A673 (cell line): Measurements from ENCODE around the gene FAM110D. TPM values are rescaled to one million over a fixed set of nuclear protein-coding genes. Genes with fewer than 3 reads are reported as not detected.
A peak's percentile ranks its signal among the peaks of the same experiment; 100 is the strongest.

Experiments
- BruUV-seq: library from RNA; stranded (reverse); fragments of 400-500 nt; replicated peaks from 2 replicates; lab custom pipeline; 2021; lab: Mats Ljungman, UMichigan
- CTCF ChIA-PET: fragments of 300-600 bp; sonication (Branson Sonifier 250); formaldehyde crosslinking; loops from one replicate; lab custom pipeline; 2022; ENCODE audit warnings: antibody characterized with exemption; lab: Charles Lee
- POLR2A ChIA-PET: fragments of 300-600 bp; sonication (Branson Sonifier 250); formaldehyde crosslinking; loops from one replicate; lab custom pipeline; 2022; ENCODE audit warnings: antibody characterized with exemption; ENCODE audit not compliant: low non-redundant PET; lab: Charles Lee
- DNase-seq: peaks from one replicate; pipeline ENCODE4 v3.0.0-alpha.2; 2015; ENCODE audit warnings: low spot score
- H3K27ac ChIP-seq: fragments of 200-600 bp; sonication (generic); 2 replicates; pipeline ENCODE4 v1.5.1; 2016; ENCODE audit warnings: mixed run types, low read depth, mild to moderate bottlenecking, mixed read lengths, antibody characterized with exemption, low read length; ENCODE audit not compliant: poor library complexity, severe bottlenecking
- H3K27me3 ChIP-seq: fragments of 200-600 bp; sonication (generic); replicated peaks from 2 replicates; pipeline ENCODE4 v1.6.1; 2017; ENCODE audit warnings: mixed run types, low read depth, mild to moderate bottlenecking, mixed read lengths, antibody characterized with exemption, low read length; ENCODE audit not compliant: insufficient read depth, poor library complexity
- H3K36me3 ChIP-seq: fragments of 200-600 bp; sonication (generic); 2 replicates; pipeline ENCODE4 v1.6.1; 2016; ENCODE audit warnings: mixed run types, mild to moderate bottlenecking, mixed read lengths, antibody characterized with exemption, low read length; ENCODE audit not compliant: insufficient read depth, poor library complexity, severe bottlenecking
- H3K4me1 ChIP-seq: fragments of 200-600 bp; sonication (generic); 2 replicates; pipeline ENCODE4 v1.6.1; 2017; ENCODE audit warnings: mixed run types, mild to moderate bottlenecking, mixed read lengths, antibody characterized with exemption, low read length; ENCODE audit not compliant: insufficient read depth, poor library complexity, severe bottlenecking
- H3K4me3 ChIP-seq: fragments of 200-600 bp; sonication (generic); 2 replicates; pipeline ENCODE4 v1.5.1; 2016; ENCODE audit warnings: low read depth, mixed run types, mild to moderate bottlenecking, mixed read lengths, low read length; ENCODE audit not compliant: poor library complexity, severe bottlenecking
- H3K9me3 ChIP-seq: fragments of 200-600 bp; sonication (generic); 2 replicates; pipeline ENCODE4 v1.6.1; 2016; ENCODE audit warnings: mixed run types, low read depth, mild to moderate bottlenecking, mixed read lengths, antibody characterized with exemption, low read length; ENCODE audit not compliant: poor library complexity, severe bottlenecking
- CTCF ChIP-seq: fragments of 300-800, 200-600 bp; sonication (generic); conservative IDR thresholded peaks from 2 replicates; pipeline ENCODE4 v1.5.1; 2017; ENCODE audit warnings: low read depth, mild to moderate bottlenecking, antibody characterized with exemption, low read length, moderate library complexity, mixed read lengths
- EZH2 ChIP-seq: fragments of 200-600 bp; sonication (generic); IDR thresholded peaks from 2 replicates; pipeline ENCODE4 v1.6.1; 2017; ENCODE audit warnings: borderline replicate concordance, low read depth, mild to moderate bottlenecking, mixed read lengths, antibody characterized with exemption, low read length; ENCODE audit not compliant: poor library complexity, severe bottlenecking
- intact Hi-C: fragments of 100-400 bp; cut with micrococcal nuclease; formaldehyde crosslinking; loops from one replicate; pipeline ENCODE4 v1.10.0; 2022; ENCODE audit not compliant: unreplicated experiment
- total RNA-seq: library from RNA; stranded (reverse); gene quantifications from 2 replicates; pipeline ENCODE4 v1.2.3, GENCODE V29; 2021

FAM110D gene
- total RNA-seq, 1 experiment from 2014 or later = 0.64 TPM

GRCh38 chr1:26145041-26145959, 13.6 kb upstream of the FAM110D start:
- TF ChIP-seq EZH2 = no peak
- TF ChIP-seq CTCF = peak; percentile 69
- DNase-seq = peak; percentile 87
- Histone ChIP-seq H3K36me3 (no peaks in the 10 kb centered on the region), H3K27ac (no peak overlapping the region), H3K4me3 (no peak overlapping the region), H3K9me3 (no peaks in the 10 kb centered on the region), H3K4me1 (no peaks in the 10 kb centered on the region), H3K27me3 (no peaks in the 10 kb centered on the region)
- intact Hi-C loops = loop anchor here (1.0 to 5.0 kb wide), 3 partner anchors 40 to 248 kb away; no protein-coding TSS in a partner anchor
- ChIA-PET CTCF (interaction anchor here (0.5 to 1.6 kb wide), 14 partner anchors 11 to 555 kb away, joined by 3 to 30 read pairs (median 4); partner anchors contain the start of genes CEP85 and ZNF593), POLR2A (no interaction called here)
- BruUV-seq = no TSS peak

GRCh38 chr1:26145960-26146294, 13.0 kb upstream of the FAM110D start:
- ChIA-PET CTCF (interaction anchor here (0.5 to 1.6 kb wide), 4 partner anchors 23 to 1199 kb away, joined by 4 to 8 read pairs (median 5); no protein-coding TSS in a partner anchor), POLR2A (no interaction called here)
- Histone ChIP-seq H3K9me3 (no peaks in the 10 kb centered on the region), H3K27me3 (no peaks in the 10 kb centered on the region), H3K4me1 (no peaks in the 10 kb centered on the region), H3K27ac (no peak overlapping the region), H3K4me3 (no peak overlapping the region), H3K36me3 (no peaks in the 10 kb centered on the region)
- intact Hi-C loops = loop anchor here (1.0 to 5.0 kb wide), 3 partner anchors 41 to 249 kb away; no protein-coding TSS in a partner anchor
- TF ChIP-seq CTCF = no peak
- TF ChIP-seq EZH2 = no peak
- BruUV-seq = no TSS peak
- DNase-seq = no peak

GRCh38 chr1:26148887-26149286, 10.0 kb upstream of the FAM110D start:
- DNase-seq = no peak
- TF ChIP-seq EZH2 (no peak), CTCF (no peak)
- CTCF ChIA-PET = no interaction called here
- POLR2A ChIA-PET = no interaction called here
- Histone ChIP-seq H3K9me3 (no peaks in the 10 kb centered on the region), H3K27ac (no peak overlapping the region), H3K4me1 (no peaks in the 10 kb centered on the region), H3K36me3 (no peaks in the 10 kb centered on the region), H3K27me3 (no peaks in the 10 kb centered on the region), H3K4me3 (no peak overlapping the region)
- intact Hi-C loops = loop anchor here (5.0 kb wide), 2 partner anchors 112 to 252 kb away; no protein-coding TSS in a partner anchor
- BruUV-seq = no TSS peak
